HG03378 (cell line): ENCODE measurements around the gene BRD1.

Experiments used
- ATAC-seq: cut with Tn5 transposase; IDR thresholded peaks from one replicate; pipeline ENCODE4 v1.9.1; 2021; ENCODE audit warnings: mild to moderate bottlenecking, moderate library complexity; ENCODE audit not compliant: unreplicated experiment

Gene BRD1

DNA sequence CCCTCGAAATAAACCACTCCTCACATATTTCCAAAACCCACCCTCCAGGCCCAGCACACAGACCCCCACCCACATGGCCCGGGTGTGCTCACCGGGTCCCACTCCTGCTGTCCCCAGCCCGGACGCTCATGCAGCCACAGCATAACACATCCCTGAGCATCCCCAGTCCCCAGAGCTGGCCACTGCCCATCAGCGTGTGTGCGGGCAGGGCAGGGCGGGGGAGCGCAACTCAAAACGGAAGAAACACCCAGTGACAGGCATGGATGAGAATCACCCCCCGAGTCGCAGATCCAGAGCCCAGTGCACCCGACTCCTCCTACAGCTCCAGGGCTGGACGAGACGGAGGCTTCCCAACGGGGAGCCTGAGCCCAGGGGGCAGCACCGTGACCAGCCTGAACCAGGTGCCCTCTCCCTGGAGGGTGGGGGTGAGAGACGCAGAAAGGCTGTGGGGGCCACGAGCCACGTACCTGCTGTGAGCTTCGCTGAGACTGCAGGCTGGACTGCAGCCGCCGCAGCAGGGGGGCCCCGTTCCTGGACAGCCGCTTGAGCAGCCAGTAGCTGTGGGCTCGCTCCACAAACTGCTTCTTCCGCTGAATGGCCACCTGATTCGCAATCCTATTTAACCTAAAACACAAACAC is 23.8 kb downstream of the BRD1 start:
- no peak for ATAC-seq

DNA sequence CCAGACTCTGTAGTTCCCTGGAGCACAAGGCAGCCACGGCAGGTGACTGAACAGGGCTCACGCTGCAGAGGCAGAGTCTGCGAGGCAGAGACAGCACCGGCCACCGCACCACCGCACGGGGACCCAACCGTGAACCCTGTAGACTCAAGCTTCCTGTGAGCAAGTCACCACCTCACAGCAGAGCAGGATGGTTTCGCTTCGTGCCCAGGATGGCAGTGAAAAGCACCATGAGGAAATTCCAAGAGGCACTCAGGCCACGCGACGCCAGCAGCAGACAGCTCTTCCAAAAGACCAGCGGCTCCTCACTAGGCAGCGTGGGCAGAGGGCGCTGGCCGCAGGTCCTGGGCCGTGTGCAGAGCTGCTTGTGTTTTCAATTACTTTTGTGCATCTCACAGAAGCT is 24.5 kb downstream of the BRD1 start:
- ATAC-seq, result no peak

- ATAC-seq, result no peak
Observed at GRCh38 chr22:49801391-49802060, 26.1 kb downstream of the BRD1 start.

DNA sequence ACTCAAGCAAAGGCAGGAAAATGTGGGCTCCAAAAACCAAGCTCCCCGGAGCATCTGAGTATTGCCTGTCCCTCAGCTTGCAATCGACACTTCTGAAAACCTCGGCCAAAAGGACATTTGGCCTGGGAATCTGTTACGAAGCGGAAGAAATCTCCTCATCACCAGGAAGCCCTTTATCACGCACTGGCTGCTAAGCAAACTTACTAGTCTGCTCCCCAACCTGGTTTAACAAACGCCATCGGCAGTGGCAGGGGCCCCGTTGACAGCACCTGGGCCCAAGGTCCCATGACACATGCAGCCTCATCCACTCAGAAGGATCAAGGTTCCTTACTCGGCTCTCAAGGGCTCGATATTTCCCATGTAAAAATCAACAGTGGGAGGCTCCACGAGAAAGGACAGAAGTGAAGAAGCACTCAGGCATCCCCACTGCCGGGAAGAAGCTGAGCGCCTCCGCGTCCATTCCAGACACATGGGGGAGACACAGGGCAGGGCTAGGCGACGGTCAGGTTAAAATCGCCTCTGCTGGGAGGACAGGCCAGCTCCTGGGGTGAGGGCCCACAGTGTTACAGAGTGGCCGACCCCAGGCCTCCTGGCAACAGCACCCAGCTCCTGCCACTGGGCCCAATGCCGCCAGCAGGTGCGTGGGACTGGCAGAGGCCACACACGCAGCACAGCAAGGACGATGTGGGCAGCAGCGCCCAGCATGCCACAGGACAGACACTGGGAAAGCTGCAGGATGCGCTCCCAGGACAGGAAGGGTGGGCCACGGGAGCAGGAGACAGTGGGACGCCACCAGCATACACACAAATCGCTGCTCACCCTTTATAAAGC is 27.1 kb downstream of the BRD1 start:
- no peak for ATAC-seq

DNA sequence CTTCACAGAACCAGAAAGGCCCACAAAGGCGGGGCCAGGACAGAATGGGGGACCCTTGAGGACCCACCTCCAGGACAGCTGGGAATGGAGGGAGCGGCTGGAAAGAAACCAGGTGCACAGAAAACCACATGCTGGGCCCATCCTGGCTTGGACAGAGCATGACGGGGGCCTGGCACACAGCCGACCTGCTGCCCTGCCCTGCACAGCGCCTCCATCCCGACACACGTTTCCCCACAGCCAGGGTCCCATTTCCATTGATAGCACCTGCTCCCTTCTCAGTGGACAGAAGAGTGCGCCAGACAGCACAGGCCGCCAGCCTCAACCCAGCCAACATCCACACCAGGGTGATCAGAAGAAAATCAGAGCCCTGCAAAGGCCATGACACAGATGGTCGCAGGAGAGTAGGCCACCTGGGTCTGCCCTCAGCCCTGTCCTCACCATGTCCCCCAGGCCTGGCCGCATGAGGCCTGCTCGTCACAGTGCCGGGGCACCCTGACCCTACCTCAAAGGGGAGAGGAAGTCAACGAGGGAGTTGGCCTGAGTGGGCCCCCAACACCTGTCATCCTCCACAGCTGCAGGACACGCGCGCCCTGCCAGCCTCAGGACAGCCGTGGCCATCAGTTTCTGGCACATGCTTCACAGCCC is 28.1 kb downstream of the BRD1 start:
- no peak for ATAC-seq

GRCh38 chr22:49798486-49799151 is 29.1 kb downstream of the BRD1 start:
- ATAC-seq, result no peak

GRCh38 chr22:49797706-49798105 is 30.0 kb downstream of the BRD1 start:
- no peak for ATAC-seq

- ATAC-seq, result no peak
Observed at GRCh38 chr22:49796596-49797270, 30.9 kb downstream of the BRD1 start.

DNA sequence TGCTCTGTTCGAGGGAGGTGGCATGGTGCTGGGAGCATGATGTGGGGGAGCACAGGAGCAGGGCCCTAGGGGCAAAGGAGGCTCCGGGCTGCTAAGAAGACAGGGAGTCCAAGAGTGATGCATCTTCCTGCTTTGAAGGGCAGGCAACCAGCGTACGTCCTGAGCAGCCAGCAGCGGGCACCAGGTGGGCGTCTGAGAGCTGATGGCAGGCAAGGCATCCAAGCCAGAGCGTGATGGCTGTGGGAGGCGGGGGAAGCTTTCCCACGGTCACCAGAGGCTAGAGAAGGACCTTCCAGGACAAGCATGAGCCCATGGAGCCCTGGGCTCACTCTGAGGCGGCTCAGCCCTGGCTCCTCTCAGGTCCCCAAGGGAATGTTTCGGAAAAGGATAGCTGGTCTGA is 32.2 kb downstream of the BRD1 start:
- no peak for ATAC-seq

DNA sequence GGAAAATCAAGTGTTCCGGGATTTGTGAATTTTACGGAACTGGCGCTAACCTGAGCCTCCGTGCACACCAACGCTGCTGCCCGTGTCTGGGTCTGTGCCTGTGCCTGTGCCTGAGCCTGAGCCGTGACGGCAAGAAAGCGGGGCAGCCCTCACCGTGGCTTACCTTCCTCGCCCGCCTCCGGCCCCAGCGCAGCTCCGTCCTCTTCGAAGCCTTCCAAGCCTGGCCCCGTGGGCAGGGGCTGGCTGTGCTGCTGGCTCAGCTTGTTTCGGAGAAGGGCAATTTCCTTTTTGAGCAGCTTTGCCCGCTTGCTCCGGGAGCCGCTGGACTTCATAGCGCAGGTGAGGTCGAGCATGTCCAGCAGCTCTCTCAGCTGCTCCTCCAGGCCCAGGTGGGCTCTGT is 33.8 kb downstream of the BRD1 start:
- ATAC-seq, result no peak

DNA sequence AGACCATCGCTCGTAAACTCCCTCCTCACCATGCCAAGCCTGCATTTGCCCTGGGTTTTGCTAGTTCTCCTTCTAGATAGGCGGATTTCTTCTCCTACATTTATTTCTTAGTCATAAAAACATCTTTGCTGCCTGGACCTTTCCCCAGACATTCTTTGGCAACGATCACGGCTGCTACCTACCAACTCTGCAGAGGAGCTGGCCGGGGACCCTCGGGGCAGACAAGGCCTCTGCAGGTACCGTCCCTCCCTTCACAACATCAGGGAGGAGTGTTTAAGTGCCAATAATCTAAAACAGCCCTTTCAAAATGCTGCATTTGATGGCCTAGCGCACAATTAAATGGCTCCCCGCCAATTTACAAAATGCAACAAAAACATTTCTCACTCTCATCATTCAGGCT is 34.4 kb downstream of the BRD1 start:
- ATAC-seq, result no peak

DNA sequence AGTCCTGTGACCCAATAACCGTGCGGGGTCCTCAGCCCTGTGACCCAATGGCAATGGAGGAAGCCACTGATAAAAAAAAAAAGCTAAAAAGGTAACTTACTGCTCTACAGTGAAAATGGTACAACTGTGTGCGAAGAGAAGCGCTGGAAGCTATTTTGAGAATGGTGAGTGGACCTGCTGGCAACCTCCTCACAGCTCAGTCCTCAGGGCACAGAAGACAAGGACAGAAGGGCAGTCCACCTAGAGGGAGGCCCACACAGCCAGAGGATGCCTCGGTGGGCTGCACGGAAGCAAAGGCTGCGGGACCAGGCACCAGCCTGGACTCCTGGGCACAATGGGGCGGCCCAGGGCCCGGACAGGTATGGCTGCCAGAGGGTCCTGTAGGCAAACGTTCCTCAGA is 35.6 kb downstream of the BRD1 start:
- ATAC-seq, result no peak

- ATAC-seq, result no peak
Observed at GRCh38 chr22:49791682-49792081, 36.0 kb downstream of the BRD1 start.

GRCh38 chr22:49790912-49791311 is 36.8 kb downstream of the BRD1 start:
- no peak for ATAC-seq

GRCh38 chr22:49789289-49790141 is 38.2 kb downstream of the BRD1 start:
- no peak for ATAC-seq

GRCh38 chr22:49788504-49788903 is 39.2 kb downstream of the BRD1 start:
- ATAC-seq, result no peak

DNA sequence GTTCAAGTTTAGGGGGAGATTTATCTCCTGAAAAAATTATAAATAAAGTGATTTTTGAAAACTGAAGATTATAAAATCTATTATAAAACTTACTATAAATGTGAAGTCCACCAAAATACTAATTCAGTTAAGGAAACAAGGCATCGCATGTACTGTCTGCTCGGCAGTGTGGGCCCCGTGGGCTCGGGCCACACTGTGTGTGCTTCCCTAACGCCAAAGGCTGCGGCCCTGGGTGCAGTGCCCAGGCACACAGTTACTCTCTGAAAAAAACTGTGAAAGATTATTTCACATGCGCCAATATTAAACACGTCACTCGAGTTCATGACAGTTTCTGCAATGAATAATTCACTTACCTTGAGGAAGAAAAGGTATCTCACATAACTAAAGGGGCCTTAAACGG is 39.8 kb downstream of the BRD1 start:
- no peak for ATAC-seq

DNA sequence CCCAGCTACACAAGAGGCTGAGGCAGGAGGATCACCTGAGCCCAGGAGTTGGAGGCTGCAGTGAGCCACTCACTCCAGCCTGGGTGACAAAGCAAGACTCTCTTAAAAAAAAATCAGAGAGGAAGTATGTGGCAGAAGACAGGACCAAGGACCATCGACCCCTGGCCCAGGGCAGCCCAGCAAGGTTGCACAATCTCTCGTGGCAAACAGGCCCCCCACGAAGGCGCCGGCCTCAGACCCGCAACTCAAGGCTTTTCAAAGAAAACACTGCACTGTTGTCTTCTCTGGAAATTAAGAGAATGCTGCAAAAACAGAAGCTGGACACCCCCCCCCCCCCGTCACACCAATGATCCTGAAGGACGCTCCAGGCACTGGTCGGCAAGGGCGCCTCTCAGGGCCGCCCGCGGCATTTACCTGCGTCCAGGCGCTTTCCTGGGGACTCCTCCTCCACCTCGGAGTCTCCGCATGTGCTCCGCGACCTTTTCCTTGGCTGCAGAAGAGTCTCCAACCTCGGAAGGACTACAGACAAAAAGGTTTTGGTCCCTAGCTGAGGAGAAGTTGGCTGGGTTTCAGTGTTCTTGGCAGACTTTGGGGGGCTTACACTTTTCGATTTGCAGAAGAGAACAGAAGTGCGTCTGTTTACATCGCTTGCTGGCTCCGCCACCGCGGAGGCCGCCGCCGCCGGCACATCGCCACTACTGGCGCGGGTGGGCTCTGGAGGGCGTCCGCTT is 40.5 kb downstream of the BRD1 start:
- ATAC-seq, result no peak
